GM12873 (cell line): Measurements from ENCODE around the gene NFIL3.

Experiments used
- CTCF ChIP-seq: IDR thresholded peaks from 2 replicates; pipeline ENCODE4 v1.5.1; 2012; ENCODE audit warnings: low read depth, mild to moderate bottlenecking, moderate library complexity, low read length, control low read depth; ENCODE audit not compliant: insufficient read depth; ENCODE audit errors: missing control alignments

NFIL3 gene

GRCh38 chr9:91411096-91411771, 12.4 kb downstream of the NFIL3 start:
- no peak for TF ChIP-seq CTCF

- TF ChIP-seq CTCF: no peak
Observed at GRCh38 chr9:91410161-91410560, 13.5 kb downstream of the NFIL3 start.

GRCh38 chr9:91408475-91408874, 15.2 kb downstream of the NFIL3 start:
- TF ChIP-seq CTCF: no peak

GRCh38 chr9:91407580-91408318, 15.9 kb downstream of the NFIL3 start:
- no peak for TF ChIP-seq CTCF

GRCh38 chr9:91405343-91406077, 18.1 kb downstream of the NFIL3 start:
- no peak for TF ChIP-seq CTCF

GRCh38 chr9:91403665-91404543, 19.7 kb downstream of the NFIL3 start:
- no peak for TF ChIP-seq CTCF

- no peak for TF ChIP-seq CTCF
Observed at GRCh38 chr9:91398926-91399325, 24.7 kb downstream of the NFIL3 start.
